Progenitor cell of endocrine pancreas (in vitro differentiated cells): ENCODE data around the gene ANKS3. TPM values are rescaled to one million over a fixed set of nuclear protein-coding genes. Genes with fewer than 3 reads are reported as not detected.

Source experiments
- DNase-seq: peaks from one replicate; pipeline ENCODE4 v3.0.0; 2021; ENCODE audit warnings: low spot score; ENCODE audit not compliant: unreplicated experiment
- H3K27ac Mint-ChIP-seq: 2 replicates; pipeline ENCODE4 v1.8.0; 2021; ENCODE audit warnings: mild to moderate bottlenecking, moderate library complexity, mixed read lengths
- H3K27me3 Mint-ChIP-seq: 2 replicates; pipeline ENCODE4 v1.8.0; 2021; ENCODE audit warnings: mixed read lengths
- H3K36me3 Mint-ChIP-seq: 2 replicates; pipeline ENCODE4 v1.8.0; 2022; ENCODE audit warnings: mixed read lengths; ENCODE audit not compliant: insufficient read depth
- H3K4me1 Mint-ChIP-seq: 2 replicates; pipeline ENCODE4 v1.8.0; 2021; ENCODE audit warnings: low read depth, mixed read lengths
- H3K4me3 Mint-ChIP-seq: 2 replicates; pipeline ENCODE4 v1.8.0; 2021; ENCODE audit warnings: low read depth, mild to moderate bottlenecking, moderate library complexity, mixed read lengths
- H3K9me3 Mint-ChIP-seq: 2 replicates; pipeline ENCODE4 v1.8.0; 2021; ENCODE audit warnings: low read depth, mixed read lengths
- total RNA-seq: library from RNA; stranded (reverse); gene quantifications from 2 replicates; pipeline ENCODE4 v1.2.1, GENCODE V29; 2021
- TF ChIP-seq, protein P1 (sequence below): fragments of 200-600 bp; sonication (generic); IDR thresholded peaks from one replicate; pipeline ENCODE4 v1.5.0; 2021; ENCODE audit warnings: antibody characterized with exemption, mild to moderate bottlenecking; ENCODE audit not compliant: unreplicated experiment

The ANKS3 gene
- total RNA-seq, 1 donor from 2014 or later, result 45.0 TPM

DNA sequence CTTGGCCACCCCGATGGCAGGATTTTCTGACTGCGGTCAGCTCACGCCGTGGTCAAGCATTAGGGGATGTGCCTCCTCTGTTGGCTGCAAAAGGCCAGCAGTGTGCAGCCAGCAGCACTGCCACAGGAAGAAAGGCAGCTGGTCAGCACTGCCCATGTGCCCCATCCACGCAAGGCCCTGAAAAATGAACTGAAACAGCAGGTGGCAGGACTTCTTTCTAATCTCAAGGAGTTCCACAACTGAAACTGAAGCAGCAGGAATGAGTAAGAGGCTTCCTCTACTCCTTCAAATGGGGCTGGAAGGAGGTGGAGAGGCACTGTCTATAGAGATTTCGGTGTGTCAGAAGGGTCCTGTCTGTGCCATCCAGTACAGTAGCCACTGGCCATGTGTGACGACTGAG lies 29.7 kb upstream of the ANKS3 start:
- Mint-ChIP-seq H3K27me3 (no peaks in the 10 kb centered on the region), H3K9me3 (no peaks in the 10 kb centered on the region), H3K36me3 (peaks cover 5% of the 10 kb centered on the region), H3K27ac (no peak overlapping the region), H3K4me3 (peak overlapping the region; percentile 31), H3K4me1 (peaks cover 13% of the 10 kb centered on the region)
- TF ChIP-seq, protein P1, sequence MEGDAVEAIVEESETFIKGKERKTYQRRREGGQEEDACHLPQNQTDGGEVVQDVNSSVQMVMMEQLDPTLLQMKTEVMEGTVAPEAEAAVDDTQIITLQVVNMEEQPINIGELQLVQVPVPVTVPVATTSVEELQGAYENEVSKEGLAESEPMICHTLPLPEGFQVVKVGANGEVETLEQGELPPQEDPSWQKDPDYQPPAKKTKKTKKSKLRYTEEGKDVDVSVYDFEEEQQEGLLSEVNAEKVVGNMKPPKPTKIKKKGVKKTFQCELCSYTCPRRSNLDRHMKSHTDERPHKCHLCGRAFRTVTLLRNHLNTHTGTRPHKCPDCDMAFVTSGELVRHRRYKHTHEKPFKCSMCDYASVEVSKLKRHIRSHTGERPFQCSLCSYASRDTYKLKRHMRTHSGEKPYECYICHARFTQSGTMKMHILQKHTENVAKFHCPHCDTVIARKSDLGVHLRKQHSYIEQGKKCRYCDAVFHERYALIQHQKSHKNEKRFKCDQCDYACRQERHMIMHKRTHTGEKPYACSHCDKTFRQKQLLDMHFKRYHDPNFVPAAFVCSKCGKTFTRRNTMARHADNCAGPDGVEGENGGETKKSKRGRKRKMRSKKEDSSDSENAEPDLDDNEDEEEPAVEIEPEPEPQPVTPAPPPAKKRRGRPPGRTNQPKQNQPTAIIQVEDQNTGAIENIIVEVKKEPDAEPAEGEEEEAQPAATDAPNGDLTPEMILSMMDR, result no peak
- no peak for DNase-seq

DNA sequence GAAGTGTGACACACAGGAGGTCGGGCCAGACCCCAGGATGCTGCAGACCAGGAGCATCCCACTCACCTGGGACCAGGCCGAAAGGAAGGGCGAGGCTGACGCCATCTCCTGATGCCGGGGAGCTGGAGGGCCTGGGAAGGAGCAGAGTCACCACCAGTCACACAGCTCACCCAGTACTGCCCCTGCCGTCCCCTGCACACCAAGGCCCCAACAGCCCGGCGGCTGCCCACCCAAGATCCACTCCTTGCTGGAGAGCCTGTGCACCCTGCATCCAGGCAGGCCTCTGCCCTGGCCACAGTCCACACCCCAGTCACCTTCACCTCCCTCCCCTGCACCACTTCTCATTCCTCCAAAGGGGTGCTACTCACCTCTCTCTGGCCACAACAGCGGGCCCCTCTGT lies 28.1 kb upstream of the ANKS3 start:
- Mint-ChIP-seq H3K4me1 (peaks cover 8% of the 10 kb centered on the region), H3K4me3 (no peak overlapping the region), H3K27me3 (no peaks in the 10 kb centered on the region), H3K27ac (no peak overlapping the region), H3K9me3 (no peaks in the 10 kb centered on the region), H3K36me3 (peaks cover 10% of the 10 kb centered on the region)
- TF ChIP-seq, protein P1, result no peak
- DNase-seq, result no peak

DNA sequence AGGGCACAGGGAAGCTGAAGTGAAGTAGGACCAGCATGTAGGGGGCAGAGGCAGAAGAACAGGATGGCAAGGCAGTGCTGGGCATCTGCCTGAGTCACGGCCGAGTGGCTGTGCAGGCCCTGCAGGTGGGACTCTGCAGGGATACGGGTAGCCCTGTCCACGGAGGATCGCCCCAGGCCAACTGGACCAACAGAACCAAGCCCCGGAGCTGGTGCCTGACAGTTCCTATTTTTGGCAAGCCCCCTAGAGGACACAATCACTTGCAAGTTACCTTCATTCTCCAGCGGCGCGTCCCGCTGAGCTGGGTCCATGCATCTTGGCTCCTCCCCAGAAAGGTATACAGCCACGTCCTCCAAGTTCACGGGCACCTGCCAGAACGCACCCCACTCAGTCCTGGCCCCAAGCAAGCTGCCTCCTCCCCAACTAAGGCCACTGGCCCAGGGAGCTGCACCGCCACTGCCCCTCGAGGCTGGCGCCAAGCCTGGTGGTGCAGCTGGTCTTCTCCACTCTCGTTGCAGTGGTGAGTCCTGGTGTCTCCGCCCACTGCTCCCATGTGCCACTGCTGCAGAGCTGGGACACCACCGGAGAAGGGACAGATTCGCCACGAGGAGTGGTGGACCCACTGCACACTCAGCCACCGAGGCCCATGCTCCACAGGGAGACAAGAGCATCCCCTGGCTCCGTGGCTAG lies 26.3 kb upstream of the ANKS3 start:
- H3K4me3 Mint-ChIP-seq, result no peak overlapping the region
- TF ChIP-seq, protein P1, result no peak
- no peaks in the 10 kb centered on the region for H3K27me3 Mint-ChIP-seq
- no peaks in the 10 kb centered on the region for H3K4me1 Mint-ChIP-seq
- peaks cover 3% of the 10 kb centered on the region for H3K9me3 Mint-ChIP-seq
- no peak overlapping the region for H3K27ac Mint-ChIP-seq
- DNase-seq, result no peak
- peaks cover 21% of the 10 kb centered on the region for H3K36me3 Mint-ChIP-seq

DNA sequence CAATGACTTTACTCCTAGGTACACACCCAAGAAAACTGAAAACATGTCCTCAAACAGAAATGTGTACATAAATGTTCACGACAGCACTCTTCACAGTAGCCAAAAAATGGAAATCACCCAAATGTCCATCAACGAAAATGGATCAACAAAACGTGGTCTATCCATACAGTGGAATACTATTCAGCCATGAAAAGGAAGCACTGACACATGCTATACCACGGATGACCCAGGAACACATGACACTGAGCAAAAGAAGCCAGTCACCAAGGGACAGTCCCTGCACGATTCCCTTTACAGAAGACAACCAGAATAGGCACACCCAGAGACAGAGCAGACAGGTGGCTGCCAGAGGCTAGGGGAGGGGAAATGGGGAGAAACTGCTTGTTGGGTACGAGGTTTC lies 21.6 kb upstream of the ANKS3 start:
- H3K4me3 Mint-ChIP-seq, result no peak overlapping the region
- no peaks in the 10 kb centered on the region for H3K27me3 Mint-ChIP-seq
- no peak for DNase-seq
- peaks cover 30% of the 10 kb centered on the region for H3K36me3 Mint-ChIP-seq
- peaks cover 3% of the 10 kb centered on the region for H3K9me3 Mint-ChIP-seq
- no peak overlapping the region for H3K27ac Mint-ChIP-seq
- H3K4me1 Mint-ChIP-seq, result no peaks in the 10 kb centered on the region
- TF ChIP-seq, protein P1, result no peak

DNA sequence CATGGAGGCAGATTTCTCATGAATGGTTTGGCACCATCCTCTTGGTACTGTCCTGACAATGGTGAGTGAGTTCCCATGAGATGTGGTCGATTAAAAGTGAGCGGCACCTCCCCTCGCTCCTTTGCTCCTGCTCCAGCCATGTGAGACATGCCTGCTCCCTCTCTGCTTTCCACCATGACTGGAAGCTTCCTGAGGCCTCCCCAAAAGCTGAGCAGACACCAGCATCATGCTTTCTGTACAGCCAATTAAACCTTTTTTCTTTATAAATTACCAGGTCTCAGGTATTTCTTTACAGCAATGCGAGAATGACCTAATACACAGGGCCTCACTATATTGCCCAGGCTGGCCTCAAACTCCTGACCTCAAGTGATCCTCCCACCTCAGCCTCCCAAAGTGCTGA lies 20.8 kb upstream of the ANKS3 start:
- peaks cover 28% of the 10 kb centered on the region for H3K36me3 Mint-ChIP-seq
- no peaks in the 10 kb centered on the region for H3K27me3 Mint-ChIP-seq
- TF ChIP-seq, protein P1, result no peak
- no peak for DNase-seq
- H3K4me3 Mint-ChIP-seq, result no peak overlapping the region
- H3K4me1 Mint-ChIP-seq, result no peaks in the 10 kb centered on the region
- peaks cover 3% of the 10 kb centered on the region for H3K9me3 Mint-ChIP-seq
- H3K27ac Mint-ChIP-seq, result no peak overlapping the region
